ENCODE data around the gene PRDX3.

The PRDX3 gene

GRCh38 chr10:119118231-119118630 is 60.4 kb downstream of the PRDX3 start:
- no peak for DNase-seq
